Measurements from ENCODE around the gene SRRM3. TPM values are rescaled to one million over a fixed set of nuclear protein-coding genes. Genes with fewer than 3 reads are reported as not detected.
A peak's percentile ranks its signal among the peaks of the same experiment; 100 is the strongest.

The SRRM3 gene
- total and polyA plus RNA-seq, 9 of the 15 experiments (the other 6 are each of a cell fraction or from before 2014, with no cell fraction given): 0.04 to 0.91 (median 0.46) TPM; not detected in 2

DNA sequence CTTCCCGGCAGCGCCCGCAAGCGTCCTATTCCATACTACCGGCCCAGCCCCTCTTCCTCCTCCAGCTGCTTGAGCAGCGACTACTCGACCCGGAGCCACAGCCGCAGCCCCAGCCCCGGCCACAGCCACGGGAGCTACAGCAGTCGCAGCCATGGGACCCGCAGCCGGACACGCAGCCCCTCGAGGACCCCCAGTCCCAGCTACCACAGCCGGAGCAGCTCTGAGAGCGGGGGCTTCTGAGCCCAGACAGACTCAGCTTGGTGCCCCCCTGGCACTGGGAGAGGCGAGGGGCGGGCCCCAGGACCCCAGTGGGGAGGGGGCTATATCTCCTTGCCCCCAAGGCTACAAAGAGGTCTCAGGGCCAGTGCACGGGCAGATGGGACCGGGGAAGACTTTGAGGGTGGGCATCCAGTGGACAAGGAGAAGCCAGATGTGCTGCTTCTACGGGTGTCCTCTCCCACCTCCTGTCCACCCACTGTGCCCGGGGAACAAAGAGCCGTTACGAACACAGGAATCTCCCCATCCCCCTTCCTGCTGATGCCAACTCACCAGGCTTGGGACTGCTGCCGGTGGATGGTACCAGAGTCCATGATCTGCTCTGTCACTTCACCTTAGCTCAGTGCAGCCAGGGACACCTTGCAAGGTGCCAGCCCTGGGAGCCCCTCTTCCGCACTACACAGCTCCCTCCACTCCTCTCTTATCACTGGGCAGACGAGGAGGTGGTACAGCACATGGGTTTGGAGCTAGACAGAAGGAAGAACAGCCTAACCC is 84.1 kb downstream of the SRRM3 start:
- no peak for DNase-seq (ENCODE audit: extremely low read depth in 1 of 4, low spot score in 3 of 4)
- in situ Hi-C loops (cut with MboI) (no loop called here), intact Hi-C loops (cut with micrococcal nuclease) (no loop called here)
- Histone ChIP-seq H4K20me1 (replicated peaks; ENCODE audit: control insufficient read depth, insufficient read depth, low read length) (no peaks in the 10 kb centered on the region), H3K4me3 (no peak overlapping the region), H3K9me1 (ENCODE audit: control insufficient read depth, insufficient read depth, low read length) (no peaks in the 10 kb centered on the region), H3K79me2 (ENCODE audit: control insufficient read depth, insufficient read depth, low read length) (no peaks in the 10 kb centered on the region), H3K27ac (ENCODE audit: extremely low read depth, low read depth, low read length) (no peak overlapping the region), H3K9me3 (replicated peaks; ENCODE audit: control insufficient read depth, insufficient read depth, low read depth, low read length) (no peaks in the 10 kb centered on the region), H3K36me3 (ENCODE audit: control insufficient read depth, insufficient read depth, low read length) (no peaks in the 10 kb centered on the region), H3K4me1 (replicated peaks in 1 of 2; ENCODE audit: control insufficient read depth in 2 of 2, insufficient read depth in 2 of 2, low read length in 2 of 2) (peaks cover 3 to 45% of the 10 kb centered on the region in 2 experiments), H3K27me3 (ENCODE audit: control insufficient read depth in 2 of 2, insufficient read depth in 2 of 2, low read length in 2 of 2) (peaks cover 24 to 36% of the 10 kb centered on the region in 2 experiments; a peak in 4 of 5 replicates), H3K9ac (ENCODE audit: insufficient read depth in 1 of 2, low read depth in 2 of 2, low read length in 2 of 2) (peak overlapping the region in 1 of 2 experiments; percentile 26; a peak in 1 of 4 replicates), H3K4me2 (ENCODE audit: insufficient read depth, low read length) (no peak overlapping the region), H2AFZ (ENCODE audit: low read depth, low read length) (no peak overlapping the region)
- FAIRE-seq: no peak
- TF ChIP-seq ZBTB7A (IDR thresholded peaks at IDR 0.05; ENCODE audit: borderline replicate concordance, control insufficient read depth, low read depth, low read length) (0 out of 2 replicates have a peak, but pooled peaks have one; percentile 21), STAT5B (CRISPR knock-in tag; IDR thresholded peaks at IDR 0.05) (no peak), FOXP1 (CRISPR knock-in tag; IDR thresholded peaks at IDR 0.05) (no peak)
- no TSS peak for BruUV-seq (replicated peaks)
- WGBS (ENCODE audit: insufficient coverage, low coverage, missing lambda C conversion rate): 19% methylated on average over 28 of the region's 29 CpGs
- POLR2A ChIA-PET: interaction anchor here (0.6 to 2.2 kb wide), 6 partner anchors 8 to 211 kb away, joined by 3 to 8 read pairs (median 4); no protein-coding TSS in a partner anchor
- CTCF ChIA-PET (ENCODE audit: low intra/inter-chr PET ratio): no interaction called here
- no peak for ATAC-seq

DNA sequence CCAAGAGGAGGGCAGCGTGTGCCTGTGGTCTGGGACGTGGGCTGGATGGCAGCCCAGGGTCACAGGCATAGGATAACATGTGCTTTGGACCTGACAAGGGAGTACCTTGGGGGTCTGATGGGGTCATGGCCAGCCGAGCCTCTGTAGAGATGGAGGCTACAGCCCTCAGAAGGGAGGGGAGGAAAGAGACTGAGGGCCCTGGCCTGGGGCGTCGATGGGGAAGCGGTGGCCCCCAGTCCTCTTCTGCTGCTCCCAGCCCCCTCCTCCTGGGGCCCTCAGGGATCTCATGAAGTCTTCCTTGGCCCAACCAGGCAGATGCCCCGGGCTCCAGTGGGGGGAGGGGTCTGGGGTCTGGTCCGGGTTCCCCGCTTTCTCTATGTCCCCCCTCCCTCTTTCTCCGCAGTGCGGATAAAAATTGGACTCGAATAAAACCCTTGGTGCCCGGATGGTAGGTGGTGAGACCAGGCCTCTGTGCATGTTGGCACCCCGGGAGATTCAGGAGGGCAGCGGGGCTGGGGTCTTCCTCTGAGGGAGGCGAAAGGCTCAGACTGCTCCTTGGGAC is 85.2 kb downstream of the SRRM3 start:
- POLR2A ChIA-PET: interaction anchor here (0.6 to 2.2 kb wide), 3 partner anchors 10 to 62 kb away, joined by 3 to 8 read pairs (median 3); no protein-coding TSS in a partner anchor
- in situ Hi-C loops (cut with MboI) (no loop called here), intact Hi-C loops (cut with micrococcal nuclease) (no loop called here)
- Histone ChIP-seq H2AFZ (ENCODE audit: low read depth, low read length) (no peak overlapping the region), H3K9me3 (replicated peaks; ENCODE audit: control insufficient read depth, insufficient read depth, low read depth, low read length) (no peaks in the 10 kb centered on the region), H3K79me2 (ENCODE audit: control insufficient read depth, insufficient read depth, low read length) (no peaks in the 10 kb centered on the region), H3K27me3 (ENCODE audit: control insufficient read depth in 2 of 2, insufficient read depth in 2 of 2, low read length in 2 of 2) (peaks cover 18 to 36% of the 10 kb centered on the region in 2 experiments; a peak in 4 of 5 replicates), H3K4me1 (replicated peaks in 1 of 2; ENCODE audit: control insufficient read depth in 2 of 2, insufficient read depth in 2 of 2, low read length in 2 of 2) (peaks cover 10 to 44% of the 10 kb centered on the region in 2 experiments), H4K20me1 (replicated peaks; ENCODE audit: control insufficient read depth, insufficient read depth, low read length) (no peaks in the 10 kb centered on the region), H3K4me3 (no peak overlapping the region), H3K4me2 (ENCODE audit: insufficient read depth, low read length) (no peak overlapping the region), H3K27ac (ENCODE audit: extremely low read depth, low read depth, low read length) (no peak overlapping the region), H3K36me3 (ENCODE audit: control insufficient read depth, insufficient read depth, low read length) (no peaks in the 10 kb centered on the region), H3K9ac (ENCODE audit: insufficient read depth in 1 of 2, low read depth in 2 of 2, low read length in 2 of 2) (peak overlapping the region in 1 of 2 experiments; percentile 72; a peak in 1 of 4 replicates), H3K9me1 (ENCODE audit: control insufficient read depth, insufficient read depth, low read length) (no peaks in the 10 kb centered on the region)
- no TSS peak for BruUV-seq (replicated peaks)
- DNase-seq (ENCODE audit: extremely low read depth in 1 of 4, low spot score in 3 of 4) (no peak), FAIRE-seq (no peak), ATAC-seq (no peak)
- CTCF ChIA-PET (ENCODE audit: low intra/inter-chr PET ratio): no interaction called here
- 29% methylated on average over 15 of the region's 16 CpGs for WGBS (ENCODE audit: insufficient coverage, low coverage, missing lambda C conversion rate)
- TF ChIP-seq TCF3 (CRISPR knock-in tag; IDR thresholded peaks at IDR 0.05) (no peak), ZKSCAN1 (IDR thresholded peaks at IDR 0.05; ENCODE audit: low read depth, low read length) (no peak), FOXM1 (IDR thresholded peaks at IDR 0.05; ENCODE audit: low read depth) (no peak), FOXM1 (CRISPR knock-in tag; IDR thresholded peaks at IDR 0.05; ENCODE audit: low read depth) (no peak), PML (IDR thresholded peaks at IDR 0.05; ENCODE audit: low read length) (no peak), PURB (CRISPR knock-in tag; IDR thresholded peaks at IDR 0.05; ENCODE audit: low read depth) (no peak), KLF10 (CRISPR knock-in tag; IDR thresholded peaks at IDR 0.05) (no peak)
- TF ChIP-seq, protein P1, sequence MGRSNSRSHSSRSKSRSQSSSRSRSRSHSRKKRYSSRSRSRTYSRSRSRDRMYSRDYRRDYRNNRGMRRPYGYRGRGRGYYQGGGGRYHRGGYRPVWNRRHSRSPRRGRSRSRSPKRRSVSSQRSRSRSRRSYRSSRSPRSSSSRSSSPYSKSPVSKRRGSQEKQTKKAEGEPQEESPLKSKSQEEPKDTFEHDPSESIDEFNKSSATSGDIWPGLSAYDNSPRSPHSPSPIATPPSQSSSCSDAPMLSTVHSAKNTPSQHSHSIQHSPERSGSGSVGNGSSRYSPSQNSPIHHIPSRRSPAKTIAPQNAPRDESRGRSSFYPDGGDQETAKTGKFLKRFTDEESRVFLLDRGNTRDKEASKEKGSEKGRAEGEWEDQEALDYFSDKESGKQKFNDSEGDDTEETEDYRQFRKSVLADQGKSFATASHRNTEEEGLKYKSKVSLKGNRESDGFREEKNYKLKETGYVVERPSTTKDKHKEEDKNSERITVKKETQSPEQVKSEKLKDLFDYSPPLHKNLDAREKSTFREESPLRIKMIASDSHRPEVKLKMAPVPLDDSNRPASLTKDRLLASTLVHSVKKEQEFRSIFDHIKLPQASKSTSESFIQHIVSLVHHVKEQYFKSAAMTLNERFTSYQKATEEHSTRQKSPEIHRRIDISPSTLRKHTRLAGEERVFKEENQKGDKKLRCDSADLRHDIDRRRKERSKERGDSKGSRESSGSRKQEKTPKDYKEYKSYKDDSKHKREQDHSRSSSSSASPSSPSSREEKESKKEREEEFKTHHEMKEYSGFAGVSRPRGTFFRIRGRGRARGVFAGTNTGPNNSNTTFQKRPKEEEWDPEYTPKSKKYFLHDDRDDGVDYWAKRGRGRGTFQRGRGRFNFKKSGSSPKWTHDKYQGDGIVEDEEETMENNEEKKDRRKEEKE (IDR thresholded peaks at IDR 0.05; ENCODE audit: borderline replicate concordance in 1 of 2, control insufficient read depth in 1 of 2, low read depth in 2 of 2, low read length in 1 of 2): no peak

Data from K562 (cell line).